HepG2 (cell line): Measurements from ENCODE around the gene KCTD21. TPM values are rescaled to one million over a fixed set of nuclear protein-coding genes. Genes with fewer than 3 reads are reported as not detected.
A peak's percentile ranks its signal among the peaks of the same experiment; 100 is the strongest.

Source experiments
- ATAD3A ChIP-seq: sonication (generic); formaldehyde crosslinking; IDR thresholded peaks from 2 replicates; pipeline ENCODE4 v1.4.0; 2020; ENCODE audit warnings: missing genetic modification reagents
- CHCHD3 ChIP-seq: sonication (generic); formaldehyde crosslinking; IDR thresholded peaks from 2 replicates; pipeline ENCODE4 v1.8.0; 2022; ENCODE audit warnings: mild to moderate bottlenecking, missing genetic modification reagents, moderate library complexity
- ELF3 ChIP-seq: IDR thresholded peaks from 2 replicates; pipeline ENCODE4 v1.6.1; 2016; ENCODE audit warnings: missing genetic modification reagents, missing compliant biosample characterization
- FOXA1 ChIP-seq, 2 experiments: fragments of 450-650 bp in 1 of 2; sonication (generic) in 1 of 2; formaldehyde crosslinking in 1 of 2; IDR thresholded peaks; 2 replicates each; pipeline versions ENCODE4 v1.4.0 to v1.6.1; 2016 to 2020; ENCODE audit warnings: missing genetic modification reagents in 1 of 2
- GATAD2A ChIP-seq: IDR thresholded peaks from 2 replicates; pipeline ENCODE4 v1.6.1; 2016
- HMGXB4 ChIP-seq, 2 experiments: sonication (generic) in 1 of 2; formaldehyde crosslinking in 1 of 2; IDR thresholded peaks; 2 replicates each; pipeline versions ENCODE4 v1.4.0 to v1.6.1; 2018 to 2020; ENCODE audit warnings: missing genetic modification reagents in 2 of 2, borderline replicate concordance in 1 of 2, low read depth in 1 of 2, mild to moderate bottlenecking in 1 of 2, missing biosample characterization in 1 of 2
- HNRNPK ChIP-seq: fragments of 200-400 bp; formaldehyde crosslinking; IDR thresholded peaks from 2 replicates; pipeline ENCODE4 v1.6.1; 2018; ENCODE audit warnings: low read length, low read depth, moderate library complexity, mild to moderate bottlenecking; ENCODE audit not compliant: poor library complexity, severe bottlenecking
- KDM2A ChIP-seq: sonication (generic); formaldehyde crosslinking; IDR thresholded peaks from 2 replicates; pipeline ENCODE4 v1.4.0; 2020; ENCODE audit warnings: low read depth, missing genetic modification reagents, borderline replicate concordance
- MIER2 ChIP-seq: IDR thresholded peaks from 2 replicates; pipeline ENCODE4 v1.6.1; 2016; ENCODE audit warnings: missing biosample characterization, missing genetic modification reagents
- SIN3A ChIP-seq: IDR thresholded peaks from 2 replicates; pipeline ENCODE4 v1.6.1; 2011; ENCODE audit warnings: low read depth, mild to moderate bottlenecking, control low read depth, low read length, borderline replicate concordance
- SRSF4 ChIP-seq: fragments of 200-400 bp; formaldehyde crosslinking; IDR thresholded peaks from one replicate; pipeline ENCODE4 v1.6.1; 2018; ENCODE audit warnings: mild to moderate bottlenecking, low read depth, low read length, moderate library complexity; ENCODE audit not compliant: poor library complexity, severe bottlenecking
- TARDBP ChIP-seq: sonication (generic); formaldehyde crosslinking; IDR thresholded peaks from 2 replicates; pipeline ENCODE4 v1.8.0; 2022; ENCODE audit warnings: mild to moderate bottlenecking, missing genetic modification reagents
- ZFP90 ChIP-seq: sonication (generic); formaldehyde crosslinking; IDR thresholded peaks from 2 replicates; pipeline ENCODE4 v1.8.0; 2022; ENCODE audit warnings: missing genetic modification reagents, mild to moderate bottlenecking, inconsistent platforms, borderline replicate concordance
- ZNF274 ChIP-seq: sonication (generic); formaldehyde crosslinking; IDR thresholded peaks from 2 replicates; pipeline ENCODE4 v1.5.1; 2020; ENCODE audit warnings: mild to moderate bottlenecking, missing genetic modification reagents
- ZNF317 ChIP-seq: sonication (generic); formaldehyde crosslinking; IDR thresholded peaks from 2 replicates; pipeline ENCODE4 v1.5.0; 2020; ENCODE audit warnings: mild to moderate bottlenecking, missing genetic modification reagents
- ZNF350 ChIP-seq: sonication (generic); formaldehyde crosslinking; IDR thresholded peaks from 2 replicates; pipeline ENCODE4 v1.4.0; 2020; ENCODE audit warnings: mild to moderate bottlenecking, low read depth, missing genetic modification reagents, borderline replicate concordance
- ZNF83 ChIP-seq: sonication (generic); formaldehyde crosslinking; IDR thresholded peaks from 2 replicates; pipeline ENCODE4 v1.4.0; 2020; ENCODE audit warnings: missing genetic modification reagents, mild to moderate bottlenecking, borderline replicate concordance
- ZNF839 ChIP-seq: sonication (generic); formaldehyde crosslinking; IDR thresholded peaks from 2 replicates; pipeline ENCODE4 v1.4.0; 2020; ENCODE audit warnings: missing genetic modification reagents, mild to moderate bottlenecking, borderline replicate concordance
- ZZZ3 ChIP-seq: sonication (generic); formaldehyde crosslinking; IDR thresholded peaks from 2 replicates; pipeline ENCODE4 v1.4.0; 2020; ENCODE audit warnings: missing genetic modification reagents, mild to moderate bottlenecking, borderline replicate concordance
- polyA plus RNA-seq, 8 experiments: library from polyadenylated mRNA; depleted of rRNA in 3 of 8; stranded (reverse) in 7 of 8; unstranded in 1 of 8; fragments of >200 nt; fragmentation: Illumina TruSeq in 4 of 8; extraction: Trizol in 4 of 8; gene quantifications; 2 replicates each; pipeline versions ENCODE4 v1.2.1 to v1.2.3, GENCODE V29; 2011 to 2016; ENCODE audit warnings: low read depth in 4 of 8, missing spikeins in 1 of 8, mixed read lengths in 1 of 8; ENCODE audit not compliant: insufficient read depth in 1 of 8
- total RNA-seq, 5 experiments: library from RNA; depleted of rRNA; stranded (reverse); fragments of >200 nt; fragmentation: Illumina TruSeq; extraction: Trizol; gene quantifications; 2 replicates each; pipeline ENCODE4 v1.2.3, GENCODE V29; 2016; ENCODE audit warnings: low read depth in 1 of 5
- TF ChIP-seq, protein P1 (sequence below): sonication (generic); formaldehyde crosslinking; IDR thresholded peaks from 2 replicates; pipeline ENCODE4 v1.9.0; 2021; ENCODE audit warnings: mild to moderate bottlenecking, missing genetic modification reagents
- TF ChIP-seq, protein P2 (sequence below): sonication (generic); formaldehyde crosslinking; IDR thresholded peaks from 2 replicates; pipeline ENCODE4 v1.4.0; 2020; ENCODE audit warnings: mild to moderate bottlenecking, missing genetic modification reagents

KCTD21 gene
- total and polyA plus RNA-seq, 2 of the 13 experiments (the other 11 are each of a cell fraction or from before 2014, with no cell fraction given), result 3.1 to 13.5 TPM

GRCh38 chr11:78156127-78156844 is 32.1 kb downstream of the KCTD21 start (continued):
- TF ChIP-seq HMGXB4 (CRISPR knock-in tag; IDR thresholded peaks at IDR 0.05; ENCODE audit: borderline replicate concordance in 1 of 2, low read depth in 1 of 2), result peak in 1 of 2 experiments; percentile 21; a peak in 1 of 4 replicates
- TF ChIP-seq FOXA1 (IDR thresholded peaks at IDR 0.05), result peak; percentile 19; the same call in 1 of the 2 replicates
- peak; percentile 92 for TF ChIP-seq FOXA1 (CRISPR knock-in tag; IDR thresholded peaks at IDR 0.05)
- TF ChIP-seq, protein P1, sequence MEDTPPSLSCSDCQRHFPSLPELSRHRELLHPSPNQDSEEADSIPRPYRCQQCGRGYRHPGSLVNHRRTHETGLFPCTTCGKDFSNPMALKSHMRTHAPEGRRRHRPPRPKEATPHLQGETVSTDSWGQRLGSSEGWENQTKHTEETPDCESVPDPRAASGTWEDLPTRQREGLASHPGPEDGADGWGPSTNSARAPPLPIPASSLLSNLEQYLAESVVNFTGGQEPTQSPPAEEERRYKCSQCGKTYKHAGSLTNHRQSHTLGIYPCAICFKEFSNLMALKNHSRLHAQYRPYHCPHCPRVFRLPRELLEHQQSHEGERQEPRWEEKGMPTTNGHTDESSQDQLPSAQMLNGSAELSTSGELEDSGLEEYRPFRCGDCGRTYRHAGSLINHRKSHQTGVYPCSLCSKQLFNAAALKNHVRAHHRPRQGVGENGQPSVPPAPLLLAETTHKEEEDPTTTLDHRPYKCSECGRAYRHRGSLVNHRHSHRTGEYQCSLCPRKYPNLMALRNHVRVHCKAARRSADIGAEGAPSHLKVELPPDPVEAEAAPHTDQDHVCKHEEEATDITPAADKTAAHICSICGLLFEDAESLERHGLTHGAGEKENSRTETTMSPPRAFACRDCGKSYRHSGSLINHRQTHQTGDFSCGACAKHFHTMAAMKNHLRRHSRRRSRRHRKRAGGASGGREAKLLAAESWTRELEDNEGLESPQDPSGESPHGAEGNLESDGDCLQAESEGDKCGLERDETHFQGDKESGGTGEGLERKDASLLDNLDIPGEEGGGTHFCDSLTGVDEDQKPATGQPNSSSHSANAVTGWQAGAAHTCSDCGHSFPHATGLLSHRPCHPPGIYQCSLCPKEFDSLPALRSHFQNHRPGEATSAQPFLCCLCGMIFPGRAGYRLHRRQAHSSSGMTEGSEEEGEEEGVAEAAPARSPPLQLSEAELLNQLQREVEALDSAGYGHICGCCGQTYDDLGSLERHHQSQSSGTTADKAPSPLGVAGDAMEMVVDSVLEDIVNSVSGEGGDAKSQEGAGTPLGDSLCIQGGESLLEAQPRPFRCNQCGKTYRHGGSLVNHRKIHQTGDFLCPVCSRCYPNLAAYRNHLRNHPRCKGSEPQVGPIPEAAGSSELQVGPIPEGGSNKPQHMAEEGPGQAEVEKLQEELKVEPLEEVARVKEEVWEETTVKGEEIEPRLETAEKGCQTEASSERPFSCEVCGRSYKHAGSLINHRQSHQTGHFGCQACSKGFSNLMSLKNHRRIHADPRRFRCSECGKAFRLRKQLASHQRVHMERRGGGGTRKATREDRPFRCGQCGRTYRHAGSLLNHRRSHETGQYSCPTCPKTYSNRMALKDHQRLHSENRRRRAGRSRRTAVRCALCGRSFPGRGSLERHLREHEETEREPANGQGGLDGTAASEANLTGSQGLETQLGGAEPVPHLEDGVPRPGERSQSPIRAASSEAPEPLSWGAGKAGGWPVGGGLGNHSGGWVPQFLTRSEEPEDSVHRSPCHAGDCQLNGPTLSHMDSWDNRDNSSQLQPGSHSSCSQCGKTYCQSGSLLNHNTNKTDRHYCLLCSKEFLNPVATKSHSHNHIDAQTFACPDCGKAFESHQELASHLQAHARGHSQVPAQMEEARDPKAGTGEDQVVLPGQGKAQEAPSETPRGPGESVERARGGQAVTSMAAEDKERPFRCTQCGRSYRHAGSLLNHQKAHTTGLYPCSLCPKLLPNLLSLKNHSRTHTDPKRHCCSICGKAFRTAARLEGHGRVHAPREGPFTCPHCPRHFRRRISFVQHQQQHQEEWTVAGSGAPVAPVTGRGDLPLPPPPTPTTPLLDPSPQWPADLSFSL (CRISPR knock-in tag), result no peak
- 0 out of 2 replicates have a peak, but pooled peaks have one; percentile 24 for TF ChIP-seq MIER2
- TF ChIP-seq, protein P2, sequence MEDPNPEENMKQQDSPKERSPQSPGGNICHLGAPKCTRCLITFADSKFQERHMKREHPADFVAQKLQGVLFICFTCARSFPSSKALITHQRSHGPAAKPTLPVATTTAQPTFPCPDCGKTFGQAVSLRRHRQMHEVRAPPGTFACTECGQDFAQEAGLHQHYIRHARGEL (CRISPR knock-in tag), result no peak
- no peak for TF ChIP-seq ATAD3A (CRISPR knock-in tag)
- TF ChIP-seq ZZZ3 (CRISPR knock-in tag), result no peak
- TF ChIP-seq ZFP90 (CRISPR knock-in tag), result no peak
- peak; percentile 98 for TF ChIP-seq GATAD2A (CRISPR knock-in tag)
- no peak for TF ChIP-seq SIN3A
- peak; percentile 84 for TF ChIP-seq ELF3 (CRISPR knock-in tag)
- peak; percentile 89 for TF ChIP-seq TARDBP
- TF ChIP-seq ZNF350 (CRISPR knock-in tag), result peak; percentile 83
- no peak for TF ChIP-seq ZNF839
- TF ChIP-seq ZNF274 (CRISPR knock-in tag), result no peak
- peak; percentile 74 for TF ChIP-seq KDM2A
- TF ChIP-seq SRSF4, result no peak
- TF ChIP-seq ZNF317 (CRISPR knock-in tag), result peak; percentile 84
- TF ChIP-seq ZNF83 (CRISPR knock-in tag), result no peak
- no peak for TF ChIP-seq CHCHD3
- no peak for TF ChIP-seq HNRNPK
